ENCODE measurements around the gene ABCD3.
"Not testable (repeated sequence)": the region's sequence is repeated elsewhere in the genome, so short reads cannot be mapped to it uniquely, and the experiment has no call there.

Gene ABCD3

GRCh38 chr1:94416901-94417727, 1.1 kb upstream of the ABCD3 start:
- DNase-seq, result peak; percentile 74

- DNase-seq, result no peak
Observed at GRCh38 chr1:94417728-94417977, 536 bp upstream of the ABCD3 start.

GRCh38 chr1:94418664-94419655, 771 bp downstream of the ABCD3 start:
- DNase-seq, result peak; percentile 68

GRCh38 chr1:94422115-94422820, 4.1 kb downstream of the ABCD3 start:
- peak; percentile 55 for DNase-seq

- DNase-seq, result no peak
Observed at GRCh38 chr1:94425821-94426484, 7.8 kb downstream of the ABCD3 start.

- not testable (repeated sequence) for DNase-seq
Observed at GRCh38 chr1:94426485-94426870, 8.3 kb downstream of the ABCD3 start.

GRCh38 chr1:94428441-94428840, 10.3 kb downstream of the ABCD3 start:
- no peak for DNase-seq

- DNase-seq, result not testable (repeated sequence)
Observed at GRCh38 chr1:94428927-94429528, 10.8 kb downstream of the ABCD3 start.

GRCh38 chr1:94430066-94430465, 11.9 kb downstream of the ABCD3 start:
- not testable (repeated sequence) for DNase-seq

- no peak for DNase-seq
Observed at GRCh38 chr1:94433866-94434265, 15.7 kb downstream of the ABCD3 start.

- no peak for DNase-seq
Observed at GRCh38 chr1:94434365-94435045, 16.3 kb downstream of the ABCD3 start.

GRCh38 chr1:94438692-94439276, 20.6 kb downstream of the ABCD3 start:
- no peak for DNase-seq

- DNase-seq, result no peak
Observed at GRCh38 chr1:94440088-94440487, 21.9 kb downstream of the ABCD3 start.

- DNase-seq, result not testable (repeated sequence)
Observed at GRCh38 chr1:94443067-94443466, 24.9 kb downstream of the ABCD3 start.

GRCh38 chr1:94444819-94445218, 26.6 kb downstream of the ABCD3 start:
- not testable (repeated sequence) for DNase-seq

- not testable (repeated sequence) for DNase-seq
Observed at GRCh38 chr1:94445733-94446132, 27.5 kb downstream of the ABCD3 start.

- DNase-seq, result not testable (repeated sequence)
Observed at GRCh38 chr1:94446177-94446576, 28.0 kb downstream of the ABCD3 start.

- not testable (repeated sequence) for DNase-seq
Observed at GRCh38 chr1:94448741-94449140, 30.6 kb downstream of the ABCD3 start.

GRCh38 chr1:94456736-94457135, 38.5 kb downstream of the ABCD3 start:
- DNase-seq, result peak; percentile 55

GRCh38 chr1:94462606-94463005, 44.4 kb downstream of the ABCD3 start:
- DNase-seq, result no peak

All from EL (cell line).